ENCODE results near the gene C19orf47.

- TF ChIP-seq POLR2A (IDR thresholded peaks at IDR 0.05) = no peak
- no peak for TF ChIP-seq CTCF (IDR thresholded peaks at IDR 0.05)
These were observed 12.2 kb downstream of the C19orf47 start for GRCh38 chr19:40335855-40336600.

All from esophagus squamous epithelium (tissue), 4 donors.